Right atrium auricular region (tissue), 2 donors: ENCODE measurements around the gene NEAT1. TPM values are rescaled to one million over a fixed set of nuclear protein-coding genes. Genes with fewer than 3 reads are reported as not detected.
A peak's percentile ranks its signal among the peaks of the same experiment; 100 is the strongest.
"Not testable (repeated sequence)": the region's sequence is repeated elsewhere in the genome, so short reads cannot be mapped to it uniquely, and the experiment has no call there.

Experiments used
- DNase-seq: peaks from one replicate; pipeline ENCODE4 v3.0.0-alpha.2; 2019; ENCODE audit warnings: low spot score
- H3K27ac ChIP-seq, 2 donors: fragments of 200-600 bp; sonication (generic); 1 replicate in 1 of 2; 2 replicates in 1 of 2; pipeline ENCODE4 v1.5.1; 2016 to 2019
- H3K27me3 ChIP-seq, 2 donors: fragments of 200-600 bp; sonication (generic); one replicate each; pipeline versions ENCODE4 v1.5.1 to v1.6.0; 2017 to 2019
- H3K36me3 ChIP-seq: fragments of 200-600 bp; sonication (generic); one replicate; pipeline ENCODE4 v1.5.1; 2016
- H3K4me1 ChIP-seq, 2 donors: fragments of 200-600 bp; sonication (generic); one replicate each; pipeline versions ENCODE4 v1.5.1 to v1.6.0; 2017 to 2019
- H3K4me3 ChIP-seq, 2 donors: fragments of 200-600 bp; sonication (generic); 1 replicate in 1 of 2; 2 replicates in 1 of 2; pipeline ENCODE4 v1.5.1; 2017 to 2019; ENCODE audit warnings: mild to moderate bottlenecking in 1 of 2, moderate library complexity in 1 of 2
- H3K9me3 ChIP-seq, 2 donors: fragments of 200-600 bp; sonication (generic); one replicate each; pipeline ENCODE4 v1.5.1; 2019
- total RNA-seq, 2 donors: library from RNA; depleted of rRNA; stranded (reverse); fragments of >200 nt; gene quantifications; one replicate each; pipeline ENCODE4 v1.1.0, GENCODE V29; 2016
- TF ChIP-seq, protein P1 (sequence below), 2 donors: fragments of 200-600 bp; sonication (generic); IDR thresholded peaks; one replicate each; pipeline ENCODE4 v1.5.1; 2019; ENCODE audit warnings: antibody characterized with exemption in 2 of 2

Gene NEAT1
- total RNA-seq, 2 donors from 2014 or later, result 43.7 to 52.5 TPM

DNA sequence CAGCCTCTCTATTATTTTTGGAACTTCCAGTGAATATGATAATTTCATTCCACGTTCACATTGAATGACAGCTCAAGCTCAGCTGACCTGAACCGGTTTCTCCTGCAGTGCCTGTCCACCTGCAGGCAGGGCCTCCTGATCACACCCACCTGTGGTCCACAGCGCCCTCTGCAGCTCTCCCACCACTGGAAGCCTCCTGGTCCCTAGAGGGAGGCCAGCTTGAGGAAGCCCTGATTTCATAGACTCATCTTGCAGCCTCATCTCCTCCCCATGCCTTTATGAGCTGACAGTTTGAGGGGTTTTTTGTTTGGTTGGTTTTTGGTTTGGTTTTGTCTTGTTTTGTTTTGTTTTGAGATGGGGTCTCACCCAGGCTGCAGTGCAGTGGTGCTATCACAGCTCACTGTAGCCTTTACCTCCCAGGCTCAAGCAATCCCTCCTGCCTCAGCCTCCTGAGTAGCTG, 46.3 kb downstream of the NEAT1 start:
- no peak for DNase-seq
- H3K4me1 ChIP-seq, result peaks cover 0 to 34% of the 10 kb centered on the region in 2 donors
- TF ChIP-seq, protein P1, sequence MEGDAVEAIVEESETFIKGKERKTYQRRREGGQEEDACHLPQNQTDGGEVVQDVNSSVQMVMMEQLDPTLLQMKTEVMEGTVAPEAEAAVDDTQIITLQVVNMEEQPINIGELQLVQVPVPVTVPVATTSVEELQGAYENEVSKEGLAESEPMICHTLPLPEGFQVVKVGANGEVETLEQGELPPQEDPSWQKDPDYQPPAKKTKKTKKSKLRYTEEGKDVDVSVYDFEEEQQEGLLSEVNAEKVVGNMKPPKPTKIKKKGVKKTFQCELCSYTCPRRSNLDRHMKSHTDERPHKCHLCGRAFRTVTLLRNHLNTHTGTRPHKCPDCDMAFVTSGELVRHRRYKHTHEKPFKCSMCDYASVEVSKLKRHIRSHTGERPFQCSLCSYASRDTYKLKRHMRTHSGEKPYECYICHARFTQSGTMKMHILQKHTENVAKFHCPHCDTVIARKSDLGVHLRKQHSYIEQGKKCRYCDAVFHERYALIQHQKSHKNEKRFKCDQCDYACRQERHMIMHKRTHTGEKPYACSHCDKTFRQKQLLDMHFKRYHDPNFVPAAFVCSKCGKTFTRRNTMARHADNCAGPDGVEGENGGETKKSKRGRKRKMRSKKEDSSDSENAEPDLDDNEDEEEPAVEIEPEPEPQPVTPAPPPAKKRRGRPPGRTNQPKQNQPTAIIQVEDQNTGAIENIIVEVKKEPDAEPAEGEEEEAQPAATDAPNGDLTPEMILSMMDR (IDR thresholded peaks at IDR 0.05), result peak in 1 of 2 donors; percentile 71
- no peaks in the 10 kb centered on the region for H3K9me3 ChIP-seq
- H3K27ac ChIP-seq, result peak overlapping the region in 1 of 2 donors; percentile 99
- no peak overlapping the region for H3K4me3 ChIP-seq
- no peaks in the 10 kb centered on the region for H3K36me3 ChIP-seq
- no peaks in the 10 kb centered on the region for H3K27me3 ChIP-seq

DNA sequence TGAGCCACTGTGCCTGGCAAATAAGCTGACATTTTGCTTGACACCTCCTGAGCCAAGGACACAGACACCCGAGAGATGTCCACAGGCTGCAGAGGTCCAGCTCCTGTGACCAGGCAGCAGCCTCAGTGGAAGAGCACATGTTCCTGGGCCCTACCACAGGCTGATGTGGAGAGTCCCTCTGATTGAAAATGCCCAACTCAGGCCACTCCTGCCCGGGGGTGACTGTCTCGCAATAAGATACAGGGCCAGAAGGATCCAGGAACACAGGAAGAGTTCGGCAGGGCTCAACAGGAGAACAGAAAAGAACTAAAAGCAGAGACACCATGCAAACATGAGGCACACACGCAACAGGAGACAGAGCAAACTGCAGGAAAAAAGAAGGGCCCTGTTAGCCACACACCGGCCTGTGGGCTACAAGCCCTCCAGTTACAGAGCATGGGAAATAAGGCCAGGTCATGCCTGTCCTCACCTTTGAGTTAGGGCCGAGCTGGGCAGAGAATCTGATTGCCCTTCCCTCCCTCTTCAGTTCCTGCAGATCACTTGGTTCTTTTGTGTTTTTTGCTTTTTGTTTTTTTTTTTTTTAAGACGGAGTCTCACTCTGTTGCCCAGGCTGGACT, 47.9 kb downstream of the NEAT1 start:
- DNase-seq, result no peak
- no peaks in the 10 kb centered on the region for H3K9me3 ChIP-seq
- H3K4me3 ChIP-seq, result no peak overlapping the region
- H3K4me1 ChIP-seq, result peaks cover 0 to 34% of the 10 kb centered on the region in 2 donors
- H3K27ac ChIP-seq, result peak overlapping the region; percentile 99
- H3K36me3 ChIP-seq, result no peaks in the 10 kb centered on the region
- no peaks in the 10 kb centered on the region for H3K27me3 ChIP-seq
- TF ChIP-seq, protein P1 (IDR thresholded peaks at IDR 0.05), result no peak

DNA sequence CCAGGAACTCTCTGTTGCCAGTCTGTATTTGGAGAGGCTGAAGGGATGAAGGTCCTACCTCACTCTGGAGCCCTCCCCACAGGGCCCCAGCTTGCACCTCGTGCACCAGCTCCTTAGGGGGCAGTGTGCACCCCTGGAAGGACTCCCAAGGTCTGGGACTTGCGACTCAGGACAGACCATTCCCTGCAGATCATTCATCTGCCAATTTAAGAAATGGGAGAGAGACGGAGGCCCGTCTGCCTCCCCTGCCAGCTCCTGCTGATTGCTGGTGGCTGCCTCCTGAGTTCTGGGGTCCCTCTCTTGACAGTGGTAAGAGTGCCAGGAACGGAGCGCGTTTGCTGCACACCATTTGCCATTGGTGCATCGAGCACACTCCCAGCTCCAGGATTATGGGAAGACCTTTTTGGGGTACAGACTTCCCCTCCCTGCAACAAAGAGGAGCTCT, 48.9 kb downstream of the NEAT1 start:
- TF ChIP-seq, protein P1 (IDR thresholded peaks at IDR 0.05), result peak; percentile 48 to 70
- peaks cover 0 to 41% of the 10 kb centered on the region in 2 donors for H3K4me1 ChIP-seq
- no peaks in the 10 kb centered on the region for H3K9me3 ChIP-seq
- peak overlapping the region; percentile 99 for H3K27ac ChIP-seq
- H3K36me3 ChIP-seq, result no peaks in the 10 kb centered on the region
- no peak for DNase-seq
- no peaks in the 10 kb centered on the region for H3K27me3 ChIP-seq
- peak overlapping the region; percentile 16 to 37 for H3K4me3 ChIP-seq

DNA sequence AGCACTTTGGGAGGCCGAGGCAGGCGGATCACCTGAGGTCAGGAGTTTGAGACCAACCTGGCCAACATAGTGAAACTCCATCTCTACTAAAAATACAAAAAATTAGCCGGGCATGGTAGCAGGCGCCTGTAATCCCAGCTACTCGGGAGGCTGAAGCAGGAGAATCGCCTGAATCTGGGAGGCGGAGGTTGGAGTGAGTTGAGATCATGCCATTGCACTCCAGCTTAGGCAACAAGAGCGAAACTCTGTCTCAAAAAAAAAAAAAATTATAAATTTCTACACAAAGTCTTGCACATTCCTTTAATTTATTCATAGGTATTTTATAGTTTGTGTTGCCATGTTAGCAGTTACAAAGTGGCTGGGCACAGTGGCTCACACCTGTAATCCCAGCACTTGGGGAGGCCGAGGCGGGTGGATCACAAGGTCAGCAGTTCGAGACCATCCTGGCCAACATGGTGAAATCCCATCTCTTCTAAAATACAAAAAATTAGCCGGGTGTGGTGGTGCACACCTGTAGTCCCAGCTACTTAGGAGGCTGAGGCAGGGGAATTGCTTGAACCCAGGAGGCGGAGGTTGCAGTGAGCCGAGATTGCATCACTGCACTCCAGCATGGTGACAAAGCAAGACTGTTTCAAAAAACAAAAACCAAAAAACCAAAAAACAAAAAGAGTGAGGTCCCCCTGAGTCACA, 50.1 kb downstream of the NEAT1 start:
- not testable (repeated sequence) for DNase-seq, H3K9me3 ChIP-seq, H3K27me3 ChIP-seq, H3K36me3 ChIP-seq, H3K4me3 ChIP-seq
- Histone ChIP-seq H3K4me1 (peaks cover 0 to 47% of the 10 kb centered on the region in 2 donors), H3K27ac (peak overlapping the region; percentile 99)

DNA sequence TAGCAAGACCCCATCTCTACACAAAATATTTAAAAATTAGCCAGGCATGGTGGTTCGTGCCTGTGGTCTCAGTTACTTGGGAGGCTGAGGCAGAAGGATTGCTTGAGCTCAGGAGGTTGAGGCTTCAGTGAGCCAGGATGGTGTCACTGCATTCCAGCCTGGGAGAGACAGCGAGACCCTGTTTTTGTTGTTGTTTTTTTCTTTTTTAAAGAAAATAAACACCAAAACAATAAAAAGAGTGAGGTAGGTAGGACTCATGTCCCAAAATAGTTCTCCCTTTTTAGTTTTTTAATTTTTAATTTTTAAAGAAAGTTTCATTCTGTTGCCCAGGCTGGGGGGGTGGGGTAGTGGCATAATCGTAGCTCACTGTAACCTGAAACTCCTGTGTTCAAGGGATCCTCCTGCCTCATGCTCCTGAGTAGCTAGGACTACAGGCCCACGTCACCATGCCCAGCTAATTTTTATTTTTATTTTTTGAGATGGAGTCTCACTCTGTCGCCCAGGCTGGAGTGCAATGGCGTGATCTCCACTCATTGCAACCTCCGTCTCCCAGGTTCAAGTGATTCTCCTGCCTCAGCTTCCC, 50.8 kb downstream of the NEAT1 start:
- Histone ChIP-seq H3K36me3 (no peaks in the 10 kb centered on the region), H3K4me1 (peaks cover 0 to 53% of the 10 kb centered on the region in 2 donors), H3K27me3 (no peaks in the 10 kb centered on the region), H3K4me3 (no peak overlapping the region), H3K9me3 (no peaks in the 10 kb centered on the region), H3K27ac (peak overlapping the region; percentile 99)
- DNase-seq, result no peak
- TF ChIP-seq, protein P1 (IDR thresholded peaks at IDR 0.05), result no peak

DNA sequence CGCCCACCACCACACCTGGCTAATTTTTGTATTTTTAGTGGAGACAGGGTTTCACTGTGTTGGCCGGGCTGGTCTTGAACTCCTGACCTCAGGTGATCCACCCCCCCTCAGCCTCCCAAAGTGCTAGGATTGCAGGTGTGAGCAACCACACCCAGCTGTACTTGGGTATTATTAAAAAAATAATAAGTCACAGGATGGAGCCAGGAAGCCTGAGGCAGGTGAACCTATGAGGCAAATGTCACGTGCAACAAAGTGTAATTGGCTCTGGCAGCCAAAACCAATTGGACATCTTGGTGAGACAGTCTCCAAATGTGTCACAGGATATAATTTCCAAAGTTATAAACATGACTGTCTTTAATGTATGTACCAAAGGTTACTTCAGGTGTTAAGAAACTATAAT, 52.3 kb downstream of the NEAT1 start:
- TF ChIP-seq, protein P1 (IDR thresholded peaks at IDR 0.05), result no peak
- Histone ChIP-seq H3K4me1 (peaks cover 0 to 63% of the 10 kb centered on the region in 2 donors), H3K27ac (peak overlapping the region; percentile 99), H3K36me3 (no peaks in the 10 kb centered on the region), H3K9me3 (no peaks in the 10 kb centered on the region), H3K4me3 (no peak overlapping the region), H3K27me3 (no peaks in the 10 kb centered on the region)
- no peak for DNase-seq
